GM12878 (cell line): ENCODE results near the gene FHIP1B. TPM values are rescaled to one million over a fixed set of nuclear protein-coding genes. Genes with fewer than 3 reads are reported as not detected.

Experiments
- ATAC-seq: fragments of 200-7000 bp; cut with Tn5 transposase; 3 replicates; pipeline ENCODE4 v1.9.1; 2020; ENCODE audit warnings: mild to moderate bottlenecking, moderate library complexity
- BruUV-seq: library from RNA; stranded (reverse); fragments of 400-500 nt; replicated peaks from 2 replicates; lab custom pipeline; 2021; lab: Mats Ljungman, UMichigan
- CTCF ChIA-PET: fragments of 300-600 bp; sonication (Branson Sonifier 250); formaldehyde crosslinking; extraction: SDS; loops from one replicate; lab custom pipeline; 2021; ENCODE audit warnings: inconsistent platforms; lab: Yijun Ruan, JAX
- POLR2A ChIA-PET: fragments of 350-600 bp; formaldehyde crosslinking; extraction: SDS; loops from one replicate; lab custom pipeline; 2021; ENCODE audit warnings: inconsistent platforms; lab: Charles Lee
- RAD21 ChIA-PET: fragments of 300-600 bp; sonication (Branson Sonifier 250); formaldehyde crosslinking; loops from one replicate; lab custom pipeline; 2023; ENCODE audit warnings: antibody characterized with exemption; ENCODE audit not compliant: unreplicated experiment; lab: Charles Lee
- SMC1A ChIA-PET: fragments of 300-600 bp; sonication (Branson Sonifier 250); formaldehyde crosslinking; loops from one replicate; lab custom pipeline; 2023; ENCODE audit not compliant: unreplicated experiment, uncharacterized antibody; lab: Charles Lee
- DNase-seq: peaks from one replicate; pipeline ENCODE4 v3.0.0-alpha.2; 2011; ENCODE audit warnings: low read depth, low spot score
- FAIRE-seq: peaks from 3 replicates; lab custom pipeline; 2011; peaks lifted over from hg19 to GRCh38; lab: Jason Lieb, UNC
- H2AFZ ChIP-seq: 2 replicates; pipeline ENCODE4 v1.6.0; 2011; ENCODE audit warnings: low read depth, low read length, control low read depth; ENCODE audit not compliant: control insufficient read depth
- H3K27ac ChIP-seq: 2 replicates; pipeline ENCODE4 v1.5.1; 2011; ENCODE audit warnings: control low read depth; ENCODE audit not compliant: control insufficient read depth, insufficient read depth
- H3K27me3 ChIP-seq, 2 experiments: replicated peaks in 1 of 2; 2 replicates each; pipeline versions ENCODE4 v1.6.0 to v1.6.1; 2011; ENCODE audit warnings: low read length in 1 of 2; ENCODE audit not compliant: control insufficient read depth in 2 of 2, insufficient read depth in 2 of 2
- H3K36me3 ChIP-seq, 2 experiments: 2 replicates each; pipeline ENCODE4 v1.5.1; 2011; ENCODE audit warnings: low read length in 1 of 2; ENCODE audit not compliant: control insufficient read depth in 2 of 2, insufficient read depth in 2 of 2
- H3K4me1 ChIP-seq: 2 replicates; pipeline ENCODE4 v1.6.1; 2011; ENCODE audit warnings: mild to moderate bottlenecking, low read length, moderate library complexity, mixed read lengths; ENCODE audit not compliant: control insufficient read depth, insufficient read depth
- H3K4me2 ChIP-seq: 2 replicates; pipeline ENCODE4 v1.6.0; 2011; ENCODE audit warnings: control low read depth; ENCODE audit not compliant: control insufficient read depth, insufficient read depth
- H3K4me3 ChIP-seq: fragments of 200-600 bp; sonication (generic); 2 replicates; pipeline ENCODE4 v1.5.1; 2016
- H3K79me2 ChIP-seq: 2 replicates; pipeline ENCODE4 v1.6.0; 2011; ENCODE audit warnings: low read length; ENCODE audit not compliant: control insufficient read depth, insufficient read depth
- H3K9ac ChIP-seq: 2 replicates; pipeline ENCODE4 v1.8.0; 2011; ENCODE audit warnings: low read length, control low read depth, mixed read lengths; ENCODE audit not compliant: control insufficient read depth, insufficient read depth
- H3K9me3 ChIP-seq: replicated peaks from 3 replicates; pipeline ENCODE4 v1.5.1; 2011; ENCODE audit warnings: mild to moderate bottlenecking, low read length; ENCODE audit not compliant: control insufficient read depth, insufficient read depth
- H4K20me1 ChIP-seq: 2 replicates; pipeline ENCODE4 v1.6.0; 2011; ENCODE audit not compliant: control insufficient read depth, insufficient read depth
- CBX3 ChIP-seq: fragments of 200-600 bp; sonication (generic); IDR thresholded peaks from 2 replicates; pipeline ENCODE4 v1.6.1; 2016; ENCODE audit warnings: low read depth, borderline replicate concordance
- CHD1 ChIP-seq: IDR thresholded peaks from 2 replicates; pipeline ENCODE4 v1.6.1; 2012; ENCODE audit warnings: low read depth, low read length, improper control_type of control experiment
- CREM ChIP-seq: IDR thresholded peaks from 2 replicates; pipeline ENCODE4 v1.6.1; 2014; ENCODE audit warnings: antibody characterized with exemption, low read depth
- DPF2 ChIP-seq: fragments of 450-650 bp; IDR thresholded peaks from 2 replicates; pipeline ENCODE4 v1.6.1; 2017; ENCODE audit warnings: mild to moderate bottlenecking
- ELK1 ChIP-seq: IDR thresholded peaks from 2 replicates; pipeline ENCODE4 v1.6.1; 2012; ENCODE audit warnings: low read depth, low read length, improper control_type of control experiment
- FOXK2 ChIP-seq: fragments of 450-650 bp; IDR thresholded peaks from 2 replicates; pipeline ENCODE4 v1.6.1; 2017; ENCODE audit warnings: mild to moderate bottlenecking, moderate library complexity
- HDAC2 ChIP-seq: fragments of 200-600 bp; sonication (generic); IDR thresholded peaks from 2 replicates; pipeline ENCODE4 v1.6.1; 2017
- HDGF ChIP-seq: fragments of 450-650 bp; IDR thresholded peaks from 2 replicates; pipeline ENCODE4 v1.6.1; 2016; ENCODE audit warnings: antibody characterized with exemption
- IRF3 ChIP-seq: fragments of 450-650 bp; IDR thresholded peaks from 2 replicates; pipeline ENCODE4 v1.6.1; 2014; ENCODE audit warnings: mild to moderate bottlenecking
- MAX ChIP-seq: IDR thresholded peaks from 2 replicates; pipeline ENCODE4 v1.6.1; 2012; ENCODE audit warnings: low read depth, low read length, improper control_type of control experiment
- NRF1 ChIP-seq: conservative IDR thresholded peaks from 2 replicates; pipeline ENCODE4 v1.6.1; 2011; ENCODE audit warnings: mild to moderate bottlenecking, low read depth, low read length, improper control_type of control experiment
- SIX5 ChIP-seq: IDR thresholded peaks from 2 replicates; pipeline ENCODE4 v1.6.1; 2011; ENCODE audit warnings: mild to moderate bottlenecking, low read depth, low read length, moderate library complexity; ENCODE audit not compliant: severe bottlenecking
- SUPT20H ChIP-seq: IDR thresholded peaks from 2 replicates; pipeline ENCODE4 v1.6.1; 2011; ENCODE audit warnings: low read depth, mild to moderate bottlenecking, low read length, moderate library complexity, borderline replicate concordance; ENCODE audit not compliant: control insufficient read depth
- TBL1XR1 ChIP-seq: IDR thresholded peaks from 2 replicates; pipeline ENCODE4 v1.6.1; 2012; ENCODE audit warnings: low read depth, low read length, improper control_type of control experiment
- ZNF592 ChIP-seq: fragments of 450-650 bp; IDR thresholded peaks from 2 replicates; pipeline ENCODE4 v1.6.1; 2017; ENCODE audit warnings: mild to moderate bottlenecking, moderate library complexity
- WGBS: methylation state at CpG from one replicate; pipeline ENCODE4 v1.1.6; 2016; ENCODE audit warnings: low lambda C conversion rate; ENCODE audit not compliant: insufficient replicate concordance, insufficient coverage; ENCODE audit errors: missing lambda C conversion rate; 5-methylcytosine and 5-hydroxymethylcytosine counted together
- in situ Hi-C: fragments of 300-500 bp; cut with MboI; formaldehyde crosslinking; loops from 9 replicates; pipeline ENCODE4 v1.14.3; 2018; ENCODE audit warnings: mixed read lengths
- intact Hi-C: fragments of 100-400 bp; cut with micrococcal nuclease; formaldehyde crosslinking; loops from one replicate; pipeline ENCODE4 v1.14.2; 2022; ENCODE audit not compliant: unreplicated experiment
- polyA plus RNA-seq, 11 experiments: library from polyadenylated mRNA; depleted of rRNA in 4 of 11; unstranded in 6 of 11; stranded (reverse) in 5 of 11; fragments of >200 nt; fragmentation: Nextera tagmentation in 4 of 11; fragmentation: Illumina TruSeq in 1 of 11; extraction: Ambion mirVana in 4 of 11; extraction: Trizol in 1 of 11; gene quantifications; 1 replicate in 1 of 11; 2 replicates in 10 of 11; pipeline versions ENCODE4 v1.2.1 to v1.2.3, GENCODE V29; 2011 to 2016; ENCODE audit warnings: inconsistent platforms in 2 of 11, missing spikeins in 2 of 11, low read depth in 1 of 11
- total RNA-seq, 4 experiments: library from RNA; depleted of rRNA in 3 of 4; stranded (reverse); fragments of >200 nt in 3 of 4; fragmentation: Illumina TruSeq in 1 of 4; extraction: Trizol in 1 of 4; gene quantifications; 2 replicates each; pipeline versions ENCODE4 v1.2.1 to v1.2.3, GENCODE V29; 2013 to 2021

FHIP1B gene
- total and polyA plus RNA-seq, 10 of the 15 experiments (the other 5 are each of a cell fraction or from before 2014, with no cell fraction given): 0.90 to 28.1 (median 11.1) TPM

GRCh38 chr11:6233984-6234386 is 451 bp downstream of the FHIP1B start:
- no TSS peak for BruUV-seq
- POLR2A ChIA-PET: interaction anchor here (1.5 to 2.1 kb wide), 2 partner anchors 247 to 374 kb away, joined by 3 to 6 read pairs; partner anchors contain the start of genes ARFIP2 and TIMM10B
- Histone ChIP-seq H3K79me2 (peaks cover 20% of the 10 kb centered on the region), H3K4me1 (peaks cover 3% of the 10 kb centered on the region; the same call in 1 of the 2 replicates), H3K4me3 (peak overlapping the region; percentile 90), H3K9ac (peak overlapping the region; percentile 89), H3K27me3 (no peaks in the 10 kb centered on the region), H3K27ac (peak overlapping the region; percentile 62), H3K36me3 (no peaks in the 10 kb centered on the region), H3K9me3 (no peaks in the 10 kb centered on the region), H4K20me1 (no peaks in the 10 kb centered on the region), H2AFZ (peak overlapping the region; percentile 96), H3K4me2 (peak overlapping the region; percentile 70)
- SMC1A ChIA-PET: interaction anchor here (0.6 to 4.2 kb wide), 5 partner anchors 15 to 119 kb away, joined by 3 to 12 read pairs (median 3); partner anchors contain the start of gene C11orf42
- RAD21 ChIA-PET: no interaction called here
- TF ChIP-seq ELK1 (no peak), HDAC2 (no peak), IRF3 (no peak), ZNF592 (no peak), HDGF (no peak; the same call in 1 of the 2 replicates), FOXK2 (no peak), CBX3 (no peak), SIX5 (no peak), CHD1 (no peak), MAX (no peak), SUPT20H (no peak), CREM (no peak), DPF2 (no peak), NRF1 (no peak), TBL1XR1 (no peak)
- peak; percentile 2 for ATAC-seq
- in situ Hi-C loops (no loop called here), intact Hi-C loops (loop anchor here (10.0 kb wide), 2 partner anchors 251 to 511 kb away; partner anchors contain the start of genes ARFIP2 and TIMM10B)
- 0% methylated on average over 10 of the region's 10 CpGs for WGBS
- no peak for FAIRE-seq
- CTCF ChIA-PET: interaction anchor here (1.9 to 6.7 kb wide), 3 partner anchors 13 to 120 kb away, joined by 4 to 55 read pairs (median 6); no protein-coding TSS in a partner anchor
- DNase-seq: no peak
